GF-D8 (cell line): ENCODE measurements around the gene XRCC2.

Experiments used
- DNase-seq: peaks from one replicate; lab custom pipeline; 2025; lab: John Stamatoyannopoulos, UW

The XRCC2 gene

DNA sequence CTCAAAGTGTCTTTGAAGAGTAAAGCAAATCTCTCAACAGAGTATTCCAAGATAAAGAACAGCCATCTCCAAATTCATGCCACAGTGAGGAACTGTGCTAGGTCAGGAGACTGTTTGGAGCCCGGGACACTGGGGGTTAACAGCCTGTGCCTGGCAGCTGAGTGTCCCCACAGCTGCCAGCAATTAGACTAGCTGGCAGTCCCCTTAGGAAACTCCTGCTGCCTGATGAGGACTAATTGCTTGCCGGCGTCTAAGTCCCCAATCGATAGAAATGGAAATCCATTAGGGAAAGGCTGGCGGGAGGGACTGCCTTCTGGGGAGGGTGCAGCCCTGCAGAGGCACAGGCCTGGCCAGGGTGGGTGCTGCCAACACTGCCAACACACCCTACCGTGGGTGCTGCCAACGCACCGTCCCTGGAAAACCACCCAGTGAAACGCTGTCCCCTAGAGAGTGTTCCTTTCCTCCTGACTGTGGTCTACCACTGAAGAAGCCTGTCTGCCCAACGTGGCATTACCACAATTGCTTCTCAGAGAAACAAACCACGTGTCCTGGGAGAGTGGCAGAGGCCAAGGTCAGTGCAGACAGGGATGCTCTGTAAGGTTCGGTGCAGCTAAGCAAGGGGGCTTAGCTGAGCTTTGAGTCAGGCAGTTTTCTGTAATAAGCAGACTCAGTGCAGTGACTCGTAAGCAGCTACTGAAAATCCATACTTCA lies 60.8 kb downstream of the XRCC2 start:
- no peak for DNase-seq

DNA sequence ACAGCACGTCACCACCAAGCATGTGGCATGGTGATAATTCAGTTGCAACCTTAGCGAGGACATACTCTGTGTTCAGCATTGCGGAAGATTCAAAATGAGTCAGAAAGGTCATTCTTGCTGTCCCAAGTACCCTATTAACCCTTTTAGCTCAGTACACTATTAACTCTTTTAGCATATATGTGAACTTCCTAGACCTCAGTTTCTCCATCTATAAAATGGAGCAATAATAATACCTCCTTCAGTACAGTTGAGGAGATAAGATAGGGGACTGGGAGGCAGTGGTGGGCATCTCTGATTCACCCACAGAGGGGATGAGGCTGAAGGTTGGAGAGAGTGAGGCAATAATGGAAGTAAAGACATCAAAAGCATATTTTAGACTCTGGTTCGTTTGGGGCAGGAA lies 67.3 kb downstream of the XRCC2 start:
- DNase-seq, result no peak

DNA sequence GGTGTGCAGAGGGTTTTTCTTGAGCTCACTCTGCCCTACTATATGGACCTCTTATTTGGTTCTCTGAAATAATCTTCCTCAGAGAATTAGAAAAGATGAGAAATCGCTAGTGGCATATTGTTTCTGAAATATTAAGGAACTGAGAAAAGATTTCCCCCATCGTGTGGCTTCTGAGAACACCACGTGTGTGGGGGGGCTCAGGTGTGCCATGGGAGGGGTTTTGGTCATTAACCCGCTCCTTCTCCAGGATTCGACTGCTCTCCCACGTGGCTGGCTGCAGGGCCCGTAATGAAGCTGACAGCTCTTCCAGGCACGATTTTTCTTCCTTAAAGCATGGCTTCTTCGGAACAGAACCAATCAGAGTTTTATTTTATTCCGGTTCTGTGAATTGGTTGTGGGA lies 67.7 kb downstream of the XRCC2 start:
- DNase-seq, result no peak

DNA sequence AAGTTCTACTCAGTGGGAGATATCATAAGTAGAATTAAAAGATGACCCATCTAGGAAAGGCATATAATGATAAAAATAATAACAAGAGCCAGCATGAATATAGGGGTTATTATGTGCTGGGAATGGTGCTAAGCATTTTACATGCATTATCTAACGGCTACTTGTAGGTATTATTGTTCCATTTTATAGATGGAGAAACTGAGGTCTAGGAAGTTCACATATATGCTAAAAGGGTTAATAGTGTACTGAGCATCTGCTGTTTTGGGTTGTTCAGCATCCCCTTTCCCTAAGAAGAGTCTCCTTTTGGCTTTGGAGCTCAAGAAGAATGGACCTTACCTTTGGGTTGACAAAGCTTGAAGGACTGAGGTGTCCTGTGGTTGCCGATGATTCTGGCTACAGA lies 68.9 kb downstream of the XRCC2 start:
- no peak for DNase-seq

DNA sequence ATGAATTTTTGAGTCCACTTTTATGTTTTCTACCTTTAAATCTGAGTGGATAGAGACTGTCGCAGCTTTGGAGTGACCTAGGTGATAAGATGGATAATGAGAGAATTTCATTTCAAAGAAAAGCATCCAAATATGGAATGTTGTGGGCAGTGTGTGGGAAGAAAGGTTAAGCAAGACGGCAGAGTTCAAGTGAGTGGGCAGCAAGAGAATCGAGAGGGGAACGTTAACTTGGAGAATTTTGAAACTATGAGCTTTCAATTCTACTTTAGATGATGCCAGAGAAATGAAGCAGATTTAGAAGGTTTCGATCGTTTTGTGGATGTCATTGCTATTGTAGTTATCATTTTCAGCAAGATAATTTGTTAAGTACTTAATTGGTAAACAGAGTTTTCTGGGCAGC lies 73.0 kb downstream of the XRCC2 start:
- DNase-seq, result no peak

DNA sequence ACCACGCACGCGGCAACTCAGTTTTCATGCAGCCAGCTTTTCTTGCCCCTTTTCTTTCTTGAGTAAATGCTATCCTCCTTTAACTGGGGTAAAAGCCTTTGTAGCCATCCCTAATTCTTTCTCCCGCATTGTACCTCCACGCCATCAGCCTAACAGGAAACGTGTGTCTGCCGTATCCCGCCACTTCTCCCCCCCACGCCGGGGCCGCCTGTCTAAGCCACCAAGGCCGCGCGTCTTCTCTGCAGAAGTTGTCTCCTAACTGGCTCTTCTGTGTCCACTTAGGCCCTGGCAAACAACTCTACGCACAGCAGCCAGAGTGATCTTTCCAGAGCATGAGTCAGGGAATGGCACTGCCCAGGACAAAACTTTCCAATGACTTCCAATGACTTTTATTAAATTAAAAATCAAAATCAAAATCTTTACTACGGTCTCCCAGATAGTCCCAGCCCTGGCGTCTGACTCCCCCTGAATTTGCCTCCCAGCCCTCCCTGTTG lies 74.6 kb downstream of the XRCC2 start:
- DNase-seq, result no peak

DNA sequence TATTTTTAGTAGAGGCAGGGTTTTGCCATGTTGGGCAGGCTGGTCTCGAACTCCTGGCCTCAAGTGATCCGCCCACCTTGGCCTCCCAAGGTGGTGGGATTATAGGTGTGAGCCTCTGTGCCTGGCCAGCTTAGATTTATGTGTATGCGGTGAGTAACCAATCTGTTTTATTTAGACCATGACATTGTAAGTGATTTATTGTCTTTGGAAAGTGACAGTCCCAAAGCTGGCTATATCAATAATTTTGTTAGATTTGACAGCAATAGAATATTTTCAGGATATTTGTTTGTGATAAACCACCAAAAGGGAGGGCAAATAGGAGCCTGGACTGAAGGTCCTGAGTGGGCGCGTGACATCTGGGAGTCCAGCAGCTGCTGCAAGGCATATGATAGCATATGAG lies 75.7 kb downstream of the XRCC2 start:
- DNase-seq, result no peak

DNA sequence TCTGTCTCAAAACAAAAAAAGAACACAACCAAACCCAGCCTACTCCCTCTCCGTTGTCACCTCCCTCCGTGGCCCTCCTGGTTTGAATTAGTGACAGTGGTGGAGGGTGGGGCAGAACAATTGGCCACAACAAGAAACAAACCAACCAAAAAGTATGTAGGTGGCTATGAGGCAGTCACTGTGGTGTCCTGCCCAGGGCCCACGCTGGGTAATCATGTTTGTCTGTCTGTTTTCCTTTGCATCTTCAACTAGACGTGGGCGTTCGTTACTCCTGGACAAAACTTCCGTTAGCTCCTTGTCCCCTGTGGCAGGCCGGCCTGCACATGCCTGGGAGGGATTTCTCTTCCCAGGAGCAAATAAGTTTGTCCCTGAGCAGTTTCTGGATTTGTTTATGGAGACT lies 78.4 kb downstream of the XRCC2 start:
- DNase-seq, result no peak

DNA sequence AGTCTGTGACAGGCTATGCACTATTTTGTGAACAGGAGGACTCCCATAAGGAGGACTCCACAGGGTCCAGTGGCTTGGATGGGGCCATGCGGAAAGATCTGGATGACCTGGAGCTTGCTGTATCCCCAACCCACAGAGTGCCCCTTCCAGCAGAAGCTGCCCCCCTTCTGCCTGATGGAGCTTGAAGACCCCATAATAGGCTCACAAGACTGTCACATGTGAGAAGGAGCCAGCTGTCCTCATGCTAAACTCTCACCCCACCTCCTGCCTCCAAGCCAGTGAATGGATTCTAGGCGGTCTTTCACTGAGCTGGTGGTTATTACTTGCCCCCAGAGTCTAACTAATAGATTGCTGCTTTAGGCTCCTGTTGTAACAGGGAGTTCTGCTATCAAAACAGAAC lies 79.1 kb downstream of the XRCC2 start:
- DNase-seq, result no peak
